Neutrophil (primary cell): Measurements from ENCODE around the gene CUL1.

Source experiments
- H3K27ac ChIP-seq: fragments of 200-600 bp; sonication (generic); 2 replicates; pipeline ENCODE4 v1.5.1; 2016; ENCODE audit warnings: mild to moderate bottlenecking, moderate library complexity
- H3K27me3 ChIP-seq: fragments of 200-600 bp; sonication (generic); 2 replicates; pipeline ENCODE4 v1.6.0; 2016; ENCODE audit warnings: mild to moderate bottlenecking
- H3K36me3 ChIP-seq: fragments of 200-600 bp; sonication (generic); 2 replicates; pipeline ENCODE4 v1.5.1; 2017
- H3K4me1 ChIP-seq, 2 experiments: fragments of 200-600 bp in 1 of 2; sonication (generic) in 1 of 2; 1 replicate in 1 of 2; 2 replicates in 1 of 2; pipeline versions ENCODE4 v1.5.1 to v1.6.1; 2013 to 2016; ENCODE audit warnings: low read depth in 1 of 2, low read length in 1 of 2, mild to moderate bottlenecking in 1 of 2, moderate library complexity in 1 of 2; ENCODE audit not compliant: control insufficient read depth in 1 of 2, insufficient read depth in 1 of 2
- H3K4me3 ChIP-seq, 2 experiments: fragments of 200-600 bp in 1 of 2; sonication (generic) in 1 of 2; 1 replicate in 1 of 2; 2 replicates in 1 of 2; pipeline ENCODE4 v1.5.1; 2013 to 2016; ENCODE audit warnings: low read depth in 1 of 2, low read length in 1 of 2, mild to moderate bottlenecking in 1 of 2, moderate library complexity in 1 of 2
- H3K9me3 ChIP-seq: fragments of 200-600 bp; sonication (generic); 2 replicates; pipeline ENCODE4 v1.5.1; 2016
- TF ChIP-seq, protein P1 (sequence below): fragments of 200-600 bp; sonication (generic); IDR thresholded peaks from 2 replicates; pipeline ENCODE4 v1.5.1; 2016; ENCODE audit warnings: antibody characterized with exemption

The CUL1 gene

DNA sequence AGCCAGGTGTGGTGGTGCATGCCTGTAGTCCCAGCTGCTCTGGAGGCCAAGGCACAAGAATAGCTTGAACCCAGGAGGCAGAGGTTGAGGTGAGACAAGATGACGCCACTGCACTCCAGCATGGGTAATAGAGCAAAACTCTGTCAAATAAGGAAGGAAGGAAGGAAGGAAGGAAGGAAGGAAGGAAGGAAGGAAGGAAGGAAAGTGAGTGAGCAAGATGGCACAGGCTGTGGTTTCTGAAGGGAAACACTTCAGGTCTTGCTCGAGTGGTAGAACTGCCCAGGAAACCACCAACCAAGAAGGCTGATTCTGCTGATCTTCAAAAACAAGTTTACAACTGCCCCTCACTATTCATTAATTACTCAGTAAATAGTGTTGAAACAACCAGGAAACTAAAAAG lies 140.2 kb downstream of the CUL1 start:
- TF ChIP-seq, protein P1, sequence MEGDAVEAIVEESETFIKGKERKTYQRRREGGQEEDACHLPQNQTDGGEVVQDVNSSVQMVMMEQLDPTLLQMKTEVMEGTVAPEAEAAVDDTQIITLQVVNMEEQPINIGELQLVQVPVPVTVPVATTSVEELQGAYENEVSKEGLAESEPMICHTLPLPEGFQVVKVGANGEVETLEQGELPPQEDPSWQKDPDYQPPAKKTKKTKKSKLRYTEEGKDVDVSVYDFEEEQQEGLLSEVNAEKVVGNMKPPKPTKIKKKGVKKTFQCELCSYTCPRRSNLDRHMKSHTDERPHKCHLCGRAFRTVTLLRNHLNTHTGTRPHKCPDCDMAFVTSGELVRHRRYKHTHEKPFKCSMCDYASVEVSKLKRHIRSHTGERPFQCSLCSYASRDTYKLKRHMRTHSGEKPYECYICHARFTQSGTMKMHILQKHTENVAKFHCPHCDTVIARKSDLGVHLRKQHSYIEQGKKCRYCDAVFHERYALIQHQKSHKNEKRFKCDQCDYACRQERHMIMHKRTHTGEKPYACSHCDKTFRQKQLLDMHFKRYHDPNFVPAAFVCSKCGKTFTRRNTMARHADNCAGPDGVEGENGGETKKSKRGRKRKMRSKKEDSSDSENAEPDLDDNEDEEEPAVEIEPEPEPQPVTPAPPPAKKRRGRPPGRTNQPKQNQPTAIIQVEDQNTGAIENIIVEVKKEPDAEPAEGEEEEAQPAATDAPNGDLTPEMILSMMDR: no peak
- Histone ChIP-seq H3K9me3 (no peaks in the 10 kb centered on the region), H3K27ac (peak overlapping the region; percentile 59), H3K4me3 (no peak overlapping the region), H3K4me1 (peaks cover 6 to 13% of the 10 kb centered on the region in 2 experiments), H3K27me3 (no peaks in the 10 kb centered on the region), H3K36me3 (no peaks in the 10 kb centered on the region)

DNA sequence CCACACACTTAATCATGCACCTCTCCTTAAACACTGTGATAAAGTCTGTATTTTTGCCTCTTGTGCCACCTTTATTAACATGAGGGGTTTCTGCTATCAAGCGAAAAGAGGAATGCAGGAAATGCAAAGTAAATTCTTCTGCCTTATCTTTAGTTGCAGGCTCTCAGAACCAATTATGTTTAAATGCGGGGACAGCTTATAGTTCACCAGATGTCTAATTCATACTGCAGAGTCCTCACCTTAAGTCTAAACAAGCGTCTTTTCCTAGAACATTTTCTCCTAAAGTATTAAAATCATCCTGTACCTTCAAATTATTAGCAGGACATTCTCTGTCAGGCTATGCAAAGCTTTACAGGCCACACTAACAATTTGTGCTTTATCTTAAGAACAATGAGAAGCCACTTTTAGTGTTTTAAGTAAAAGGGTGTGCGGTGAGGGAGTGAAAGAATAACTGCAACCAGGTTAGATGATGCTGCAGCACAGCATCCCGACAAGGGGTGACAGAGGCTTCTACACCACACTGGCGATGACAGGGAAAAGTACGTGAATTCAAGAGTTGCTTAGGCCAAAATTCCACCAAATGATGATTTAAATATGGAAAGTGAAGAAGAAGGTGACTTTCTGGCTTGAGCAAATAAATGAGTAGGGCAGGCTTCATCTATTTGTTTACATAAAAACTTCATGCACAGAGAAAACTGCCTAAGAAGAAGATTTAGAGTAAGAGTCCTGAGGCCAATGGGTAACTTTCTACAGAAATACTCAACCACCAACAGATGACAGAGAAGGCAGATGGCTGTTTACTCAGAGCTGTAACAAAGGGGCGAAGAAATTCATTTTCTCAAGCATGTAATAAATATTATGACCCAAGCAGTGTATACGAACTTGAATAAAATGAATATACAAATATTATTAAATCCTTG lies 149.4 kb downstream of the CUL1 start:
- H3K27me3 ChIP-seq: no peaks in the 10 kb centered on the region
- H3K4me3 ChIP-seq: no peak overlapping the region
- H3K9me3 ChIP-seq: no peaks in the 10 kb centered on the region
- peaks cover 5 to 11% of the 10 kb centered on the region in 2 experiments for H3K4me1 ChIP-seq
- no peak overlapping the region for H3K27ac ChIP-seq
- TF ChIP-seq, protein P1: no peak
- H3K36me3 ChIP-seq: no peaks in the 10 kb centered on the region

DNA sequence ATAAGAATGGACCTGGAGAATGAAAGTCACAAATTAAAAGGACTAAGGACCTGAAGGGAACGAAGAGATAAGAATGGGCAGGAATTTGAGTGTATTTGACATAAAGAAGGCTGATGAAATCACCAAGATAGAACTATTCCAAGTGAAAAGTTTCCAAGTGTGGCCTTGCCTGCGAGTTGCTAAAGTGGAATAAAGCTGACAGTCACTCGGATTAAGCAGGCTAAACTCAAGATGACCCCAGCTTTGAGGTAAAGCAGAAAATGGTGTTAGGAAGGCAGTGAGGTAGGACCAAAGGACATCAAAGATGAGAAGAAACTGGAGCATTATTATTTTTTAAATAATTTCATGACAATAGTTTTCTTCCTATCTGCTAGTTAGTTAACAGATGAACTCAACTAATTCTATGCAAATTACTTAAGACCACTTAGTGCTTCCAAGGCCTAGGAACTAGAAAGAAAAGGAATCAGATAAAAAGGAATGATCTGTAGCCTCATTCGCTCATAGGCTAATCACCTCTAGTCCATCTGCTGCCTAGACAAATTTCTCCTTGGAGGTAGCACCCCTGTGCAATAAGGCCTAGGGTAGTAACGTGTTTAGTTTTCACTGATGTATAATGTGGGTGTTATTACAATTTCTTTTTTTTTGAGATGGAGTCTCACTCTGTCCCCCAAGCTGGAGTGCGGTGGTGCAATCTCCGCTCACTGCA lies 150.8 kb downstream of the CUL1 start:
- TF ChIP-seq, protein P1: no peak
- H3K27ac ChIP-seq: no peak overlapping the region
- no peak overlapping the region for H3K4me3 ChIP-seq
- peaks cover 5 to 11% of the 10 kb centered on the region in 2 experiments for H3K4me1 ChIP-seq
- no peaks in the 10 kb centered on the region for H3K9me3 ChIP-seq
- no peaks in the 10 kb centered on the region for H3K27me3 ChIP-seq
- H3K36me3 ChIP-seq: no peaks in the 10 kb centered on the region

DNA sequence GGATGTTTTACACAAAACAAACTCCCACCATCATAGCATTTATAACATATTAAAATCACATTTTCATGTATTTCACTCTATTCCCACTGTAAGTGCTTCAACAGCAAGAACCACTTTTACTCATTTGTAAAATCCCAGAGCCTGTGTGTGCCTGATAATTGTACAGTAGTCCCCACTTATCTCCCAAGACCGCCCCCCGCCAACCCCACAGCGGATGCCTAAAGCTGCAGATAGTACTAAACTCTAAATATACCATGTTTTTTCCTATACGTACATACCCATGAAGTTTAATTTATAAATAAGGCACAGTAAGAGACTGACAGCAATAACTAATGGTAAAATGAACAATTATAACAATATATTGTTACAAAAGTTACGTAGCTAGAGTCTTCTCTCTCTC lies 151.9 kb downstream of the CUL1 start:
- peaks cover 5 to 11% of the 10 kb centered on the region in 2 experiments for H3K4me1 ChIP-seq
- no peak overlapping the region for H3K27ac ChIP-seq
- H3K9me3 ChIP-seq: no peaks in the 10 kb centered on the region
- no peaks in the 10 kb centered on the region for H3K36me3 ChIP-seq
- no peaks in the 10 kb centered on the region for H3K27me3 ChIP-seq
- H3K4me3 ChIP-seq: no peak overlapping the region
- TF ChIP-seq, protein P1: no peak
